ENCODE results near the gene ZNF346.

Gene ZNF346

DNA sequence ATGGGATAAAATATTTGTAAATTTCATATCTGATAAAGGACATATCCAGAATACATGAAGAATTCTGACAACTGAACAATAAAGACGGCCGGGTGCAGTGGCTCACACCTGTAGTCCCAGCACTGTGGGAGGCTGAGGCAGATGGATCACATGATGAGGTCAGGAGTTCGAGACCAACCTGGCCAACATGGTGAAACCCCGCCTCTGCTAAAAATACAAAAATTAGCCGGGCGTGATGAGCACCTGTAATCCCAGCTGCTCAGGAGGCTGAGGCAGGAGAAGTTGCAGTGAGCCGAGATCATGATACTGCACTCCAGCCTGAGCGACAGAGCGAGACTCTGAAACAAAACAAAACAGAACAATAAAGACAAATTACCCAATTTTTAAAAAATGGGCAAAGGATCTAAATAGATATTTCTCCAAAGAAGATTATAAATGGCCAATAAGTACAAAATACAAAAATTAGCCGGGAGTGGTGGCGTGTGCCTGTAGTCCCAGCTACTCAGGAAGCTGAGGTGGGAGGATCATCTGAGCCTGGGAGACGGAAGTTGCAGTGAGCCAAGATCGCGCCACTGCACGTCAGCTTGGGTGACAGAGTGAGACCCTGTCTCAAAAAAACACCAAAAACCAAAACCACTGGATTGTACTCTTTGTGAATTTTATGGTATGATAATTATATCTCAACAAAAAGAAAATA, 101.4 kb downstream of the ZNF346 start:
- no peak for DNase-seq

DNA sequence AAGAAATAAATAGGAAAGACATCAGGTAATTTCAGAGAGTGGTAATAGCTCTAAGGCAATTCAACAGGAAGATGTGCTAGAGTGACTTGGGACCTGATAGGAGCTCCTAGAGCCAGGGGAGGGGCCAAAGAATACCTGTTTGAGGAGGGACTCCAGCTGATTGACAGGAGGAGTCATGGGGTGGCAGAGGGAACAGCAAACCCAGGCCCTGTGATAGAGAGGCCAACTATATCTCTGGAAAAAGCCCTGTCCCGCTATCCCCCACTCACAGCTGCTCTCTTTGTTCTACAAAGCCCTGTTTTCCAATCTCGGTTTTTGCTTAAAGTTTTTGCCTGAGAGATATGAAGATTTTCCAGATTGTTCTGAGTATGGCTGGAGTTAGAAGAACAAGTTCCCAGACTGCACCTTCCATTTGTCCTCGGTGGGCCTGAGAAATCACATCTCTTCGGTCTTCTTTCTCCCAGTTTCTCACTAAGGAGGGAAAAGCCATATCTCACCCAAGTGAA, 102.0 kb downstream of the ZNF346 start:
- no peak for DNase-seq

DNA sequence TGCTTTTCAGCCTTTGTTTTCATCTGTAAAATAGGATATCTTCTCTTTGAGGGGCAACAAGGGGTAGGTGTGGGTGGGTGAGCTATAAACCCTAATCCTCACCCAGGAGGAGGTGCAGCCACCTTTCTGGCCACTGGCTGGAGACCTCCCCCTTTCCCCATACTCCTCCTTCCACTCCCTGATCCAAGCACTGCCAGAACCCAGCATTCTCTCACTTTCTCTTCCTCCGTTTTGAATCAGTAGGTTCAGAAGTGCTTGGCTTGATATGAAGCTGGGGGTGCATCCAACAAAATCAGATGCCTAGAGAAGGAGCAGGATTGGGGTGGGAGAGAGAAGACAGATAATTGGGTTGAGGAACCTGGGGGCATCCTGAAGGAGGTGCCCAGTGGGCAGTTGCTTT, 104.3 kb downstream of the ZNF346 start:
- no peak for DNase-seq

DNA sequence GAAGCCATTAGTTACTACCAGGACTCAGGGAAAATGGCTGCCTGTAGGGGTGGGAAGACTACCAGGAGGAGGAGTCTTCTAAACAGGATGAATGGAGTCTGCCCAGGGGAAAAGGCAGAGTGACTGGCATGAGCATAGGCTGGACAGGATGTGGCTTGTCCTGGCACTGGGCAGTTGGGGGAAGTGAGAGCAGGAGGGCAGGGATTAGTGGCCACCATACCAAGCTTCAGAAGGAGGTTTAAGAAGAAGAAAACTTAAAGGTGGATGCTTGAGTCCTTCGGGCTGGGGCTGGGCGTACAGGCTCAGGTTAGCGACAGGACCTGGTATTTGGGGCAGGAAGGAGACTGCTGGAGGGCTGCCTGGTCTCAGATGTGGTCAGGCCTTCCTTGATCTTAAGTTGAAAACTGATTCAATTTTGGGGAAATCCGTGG, 106.1 kb downstream of the ZNF346 start:
- DNase-seq = no peak

DNA sequence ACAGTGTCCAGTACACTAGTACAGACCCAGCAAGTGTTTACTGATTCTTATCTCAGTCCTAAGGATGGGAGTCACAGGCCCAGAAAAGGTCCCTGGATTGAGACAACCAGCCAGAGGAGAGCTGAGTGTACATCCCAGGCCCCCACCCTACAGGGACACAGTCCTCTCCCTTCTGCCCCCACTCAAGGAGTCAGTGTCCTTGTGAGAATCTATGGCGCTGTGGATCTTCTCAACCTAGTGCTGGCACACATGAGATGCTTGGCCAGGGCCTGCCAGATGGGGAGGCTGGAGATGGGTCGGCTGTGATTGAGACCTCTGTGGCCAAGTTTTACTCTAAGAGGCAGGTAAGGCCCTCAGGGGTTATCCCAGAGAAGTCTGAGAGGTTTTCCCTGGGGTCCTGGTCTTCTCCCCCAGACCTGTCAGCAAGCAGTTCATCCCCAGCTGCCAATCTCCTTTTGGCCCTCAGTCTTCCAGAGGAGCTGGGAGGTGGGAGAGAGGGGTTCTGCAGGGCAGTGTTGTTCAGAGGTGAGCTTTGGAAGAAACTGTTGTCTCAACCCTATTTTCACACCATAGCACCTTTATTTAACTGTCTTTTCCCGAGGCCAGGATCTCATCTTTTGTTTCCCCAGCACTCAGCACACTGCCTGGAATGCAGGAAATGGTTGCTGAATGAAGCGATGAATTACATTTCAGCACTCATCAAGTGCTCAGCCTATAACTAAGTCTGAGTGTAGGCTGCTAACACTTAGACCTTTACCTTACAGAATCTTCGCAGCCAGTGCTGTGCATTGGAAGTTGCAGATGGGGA, 107.9 kb downstream of the ZNF346 start:
- no peak for DNase-seq

All from NCI-H1930 (cell line).